ENCODE results near the gene DOCK4. TPM values are rescaled to one million over a fixed set of nuclear protein-coding genes. Genes with fewer than 3 reads are reported as not detected.

The DOCK4 gene
- total RNA-seq, 1 experiment from 2014 or later = 0.30 TPM

DNA sequence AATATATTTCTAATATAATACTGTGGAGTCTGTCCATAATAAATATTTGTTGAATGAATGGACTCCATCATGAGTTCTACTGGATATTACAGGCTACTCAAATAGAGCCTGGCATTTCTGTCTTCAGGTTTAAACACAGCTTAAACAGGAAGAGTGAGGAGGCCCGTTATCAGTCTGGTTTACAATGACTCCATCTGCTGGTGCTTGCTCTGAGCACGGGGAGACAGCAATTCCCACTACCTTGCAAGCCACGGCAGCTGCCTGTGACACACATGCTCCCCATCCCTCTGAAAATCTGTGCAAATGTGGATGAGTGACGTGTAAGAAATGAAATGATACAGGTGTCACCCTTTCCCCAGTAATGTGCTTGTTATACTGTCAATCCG is 350.4 kb downstream of the DOCK4 start:
- no peaks in the 10 kb centered on the region for H3K27me3 ChIP-seq
- no peak overlapping the region for H3K4me3 ChIP-seq
- no peaks in the 10 kb centered on the region for H3K9me3 ChIP-seq
- DNase-seq = no peak
- H3K36me3 ChIP-seq = no peaks in the 10 kb centered on the region

DNA sequence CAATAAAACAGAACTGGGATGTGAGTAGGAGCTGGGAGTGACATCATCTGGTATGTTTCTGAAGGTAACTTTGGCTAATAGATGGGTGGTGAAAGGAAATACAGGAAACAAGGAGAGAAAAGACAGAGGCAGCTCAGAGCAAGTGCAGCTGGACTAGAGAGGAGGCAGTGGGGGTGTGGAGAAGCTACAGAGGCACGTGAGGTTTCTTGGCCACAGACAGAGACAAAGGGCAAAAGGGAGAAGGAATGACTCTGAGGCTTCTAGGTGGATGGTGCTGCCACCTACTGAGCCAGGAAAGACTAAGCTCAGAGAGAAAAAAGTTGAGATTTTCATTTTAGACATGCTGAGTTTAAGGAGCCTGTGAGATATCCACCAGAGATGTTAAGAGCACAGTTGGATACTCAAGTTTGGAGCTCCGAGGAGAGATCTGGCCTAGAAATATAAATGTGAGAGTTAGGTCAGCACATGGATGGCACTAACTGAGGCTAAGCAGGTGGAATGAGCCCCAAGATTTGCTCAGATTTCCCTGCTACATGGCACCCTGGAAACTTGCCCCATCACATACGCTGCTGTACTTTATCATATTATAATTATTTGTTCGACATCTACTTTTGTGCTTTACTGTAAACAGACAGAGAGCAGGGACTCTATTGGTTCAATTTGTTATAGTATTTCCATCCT is 350.9 kb downstream of the DOCK4 start:
- Histone ChIP-seq H3K4me3 (no peak overlapping the region), H3K9me3 (no peaks in the 10 kb centered on the region; the same call in 1 of the 2 replicates), H3K27me3 (no peaks in the 10 kb centered on the region), H3K36me3 (no peaks in the 10 kb centered on the region)
- peak; percentile 49 for DNase-seq

DNA sequence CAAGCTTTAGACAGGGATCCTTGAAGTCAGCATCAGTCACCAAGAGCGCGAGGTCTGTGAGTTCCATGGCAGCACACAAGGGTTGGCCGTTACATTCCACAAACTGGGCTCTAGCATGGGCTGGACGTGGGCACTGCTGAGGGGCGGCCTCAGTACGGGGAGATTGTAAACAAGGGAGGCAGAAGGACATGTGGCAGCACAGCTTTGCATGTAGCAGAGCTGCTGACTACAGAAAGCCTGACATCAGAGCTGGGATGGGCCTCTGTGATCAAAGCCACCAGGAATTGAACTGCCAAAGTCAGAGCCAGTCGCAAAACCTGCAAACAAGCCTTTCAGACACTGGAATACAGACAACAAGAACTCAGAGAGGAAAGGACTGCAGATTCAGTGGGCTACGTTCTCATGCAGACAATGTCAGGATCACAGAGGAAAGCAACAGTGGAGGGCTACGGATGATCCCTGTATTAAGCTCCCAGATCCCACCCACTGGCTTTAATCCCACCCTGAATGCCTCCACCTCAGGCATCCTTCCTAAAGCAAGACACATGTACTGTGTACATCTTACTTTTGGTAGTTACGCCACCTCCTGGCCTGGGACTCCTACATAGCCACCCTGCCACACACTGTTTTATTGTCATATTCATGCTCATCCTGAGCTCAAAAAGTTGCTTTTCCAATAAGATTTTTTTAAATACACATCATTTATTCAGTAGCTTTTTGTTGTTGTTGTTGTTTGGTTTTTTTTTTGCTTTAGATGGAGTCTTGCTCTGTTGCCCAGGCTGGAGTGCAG is 352.8 kb downstream of the DOCK4 start:
- no peaks in the 10 kb centered on the region for H3K36me3 ChIP-seq
- H3K9me3 ChIP-seq = no peaks in the 10 kb centered on the region; the same call in none of the 2 replicates
- H3K4me3 ChIP-seq = no peak overlapping the region
- H3K27me3 ChIP-seq = no peaks in the 10 kb centered on the region
- no peak for DNase-seq

DNA sequence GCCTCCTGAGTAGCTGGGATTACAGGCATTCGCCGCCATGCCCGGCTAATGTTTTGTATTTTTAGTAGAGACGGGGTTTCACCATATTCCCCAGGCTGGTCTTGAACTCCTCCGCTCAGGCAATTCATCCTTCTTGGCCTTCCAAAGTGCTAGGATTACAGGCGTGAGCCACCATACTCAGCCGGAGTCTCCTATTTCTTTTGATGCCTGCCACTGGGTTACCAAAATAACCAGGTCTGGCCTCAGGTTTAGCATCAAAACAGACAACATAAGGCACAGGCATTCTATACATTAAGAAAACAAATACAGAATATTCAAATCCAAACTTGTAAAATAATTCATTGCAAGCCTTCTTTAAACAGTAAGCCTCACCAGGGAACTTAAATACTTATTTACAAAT is 354.1 kb downstream of the DOCK4 start:
- no peaks in the 10 kb centered on the region for H3K36me3 ChIP-seq
- no peaks in the 10 kb centered on the region; the same call in none of the 2 replicates for H3K9me3 ChIP-seq
- H3K4me3 ChIP-seq = no peak overlapping the region
- no peaks in the 10 kb centered on the region for H3K27me3 ChIP-seq
- no peak for DNase-seq

DNA sequence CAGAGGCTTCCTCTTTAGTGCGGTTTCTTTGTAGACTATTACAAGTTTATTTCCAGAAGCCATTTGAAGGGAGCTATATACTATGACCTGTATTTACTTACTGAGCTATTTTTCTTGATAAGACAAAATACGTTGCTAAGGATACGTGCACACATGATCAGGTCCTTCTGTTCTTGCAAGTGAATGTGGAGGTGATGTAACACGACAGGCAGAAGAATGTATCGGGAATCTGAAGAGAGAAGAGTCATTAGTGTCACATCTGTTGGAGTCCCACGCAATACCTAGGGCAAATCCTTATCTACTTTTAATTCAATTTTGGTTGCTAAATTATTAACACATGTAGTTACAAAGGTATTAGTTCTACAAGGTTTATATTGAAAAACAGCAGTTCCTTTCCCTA is 359.3 kb downstream of the DOCK4 start:
- Histone ChIP-seq H3K27me3 (no peaks in the 10 kb centered on the region), H3K36me3 (no peaks in the 10 kb centered on the region), H3K4me3 (no peak overlapping the region), H3K9me3 (no peaks in the 10 kb centered on the region; the same call in none of the 2 replicates)
- DNase-seq = no peak

DNA sequence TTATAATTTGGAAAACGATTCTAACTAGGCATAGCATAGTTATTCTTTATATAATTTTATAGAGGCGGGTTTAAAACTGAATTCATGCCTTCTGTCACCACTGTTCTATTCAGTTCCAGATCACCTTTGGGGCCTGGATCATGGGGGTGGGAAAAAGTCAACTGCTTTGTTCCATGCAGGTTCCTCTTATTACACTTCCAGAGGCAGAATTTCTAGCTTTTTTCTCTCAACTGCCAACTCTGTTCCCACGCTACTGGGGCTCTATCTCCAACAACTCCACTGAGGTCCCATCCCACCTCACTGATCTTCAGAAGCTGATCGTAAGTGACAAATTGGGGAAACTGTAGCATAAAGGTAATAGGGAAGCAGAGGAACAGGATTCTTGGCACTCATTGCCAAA is 360.3 kb downstream of the DOCK4 start:
- Histone ChIP-seq H3K27me3 (no peaks in the 10 kb centered on the region), H3K4me3 (no peak overlapping the region), H3K36me3 (no peaks in the 10 kb centered on the region), H3K9me3 (no peaks in the 10 kb centered on the region; the same call in none of the 2 replicates)
- DNase-seq = no peak

DNA sequence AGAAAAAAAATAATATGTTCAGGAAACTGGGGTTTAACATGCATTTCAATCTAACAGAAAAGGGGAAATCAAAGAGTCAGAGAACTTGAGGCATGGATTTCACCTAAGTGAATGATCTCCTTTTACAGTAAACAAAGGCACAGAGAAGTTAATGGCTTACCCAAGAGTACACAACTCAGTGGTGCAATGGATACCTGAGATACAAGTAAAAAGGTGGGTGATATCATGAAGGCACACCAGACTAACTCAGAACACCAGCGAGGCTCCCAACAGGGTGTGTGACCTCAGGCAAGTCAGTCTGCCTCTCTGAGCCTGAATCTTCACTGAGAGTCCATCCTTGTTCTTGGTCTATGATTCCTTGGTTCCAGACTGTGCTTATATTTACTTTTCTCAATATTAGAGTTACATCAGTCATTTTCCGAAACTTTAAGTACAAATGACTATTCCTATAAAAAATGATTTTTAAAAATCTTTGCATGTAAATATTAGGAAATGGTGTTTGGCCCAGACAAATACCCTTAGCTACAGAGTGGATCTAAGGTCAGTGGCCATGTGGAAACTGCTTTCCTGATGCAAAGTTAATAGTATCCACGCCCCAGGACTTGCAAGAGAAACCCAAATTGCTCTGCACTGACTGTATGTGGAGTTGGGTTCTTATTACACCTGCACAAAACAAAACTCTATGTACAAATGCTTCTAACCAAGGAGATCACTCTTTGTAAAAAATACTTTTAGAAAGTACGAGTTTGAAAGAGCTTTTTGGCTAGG is 361.1 kb downstream of the DOCK4 start:
- no peak for DNase-seq
- Histone ChIP-seq H3K36me3 (no peaks in the 10 kb centered on the region), H3K27me3 (no peaks in the 10 kb centered on the region), H3K9me3 (no peaks in the 10 kb centered on the region; the same call in 1 of the 2 replicates), H3K4me3 (no peak overlapping the region)

DNA sequence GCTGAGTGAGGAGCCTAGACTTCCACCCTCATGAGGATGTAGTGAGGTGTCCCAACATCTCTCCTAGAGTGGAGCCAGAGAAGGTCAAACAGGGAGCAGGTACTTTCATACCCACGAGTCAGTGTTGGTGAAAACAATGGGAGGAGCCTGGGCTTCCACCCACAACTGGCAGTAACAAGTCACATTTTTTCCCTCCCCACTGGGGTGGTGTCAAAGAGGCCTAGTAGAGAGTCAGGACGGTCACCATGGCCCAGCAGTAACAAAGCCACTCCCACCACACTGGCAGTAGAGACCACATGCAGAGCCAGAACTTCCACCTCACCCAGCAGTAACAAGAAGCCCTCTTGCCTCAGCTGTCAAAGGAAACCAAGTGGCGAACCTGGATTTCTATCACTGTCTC is 363.7 kb downstream of the DOCK4 start:
- DNase-seq = no peak
- Histone ChIP-seq H3K27me3 (no peaks in the 10 kb centered on the region), H3K36me3 (no peaks in the 10 kb centered on the region), H3K9me3 (no peaks in the 10 kb centered on the region), H3K4me3 (no peak overlapping the region)

DNA sequence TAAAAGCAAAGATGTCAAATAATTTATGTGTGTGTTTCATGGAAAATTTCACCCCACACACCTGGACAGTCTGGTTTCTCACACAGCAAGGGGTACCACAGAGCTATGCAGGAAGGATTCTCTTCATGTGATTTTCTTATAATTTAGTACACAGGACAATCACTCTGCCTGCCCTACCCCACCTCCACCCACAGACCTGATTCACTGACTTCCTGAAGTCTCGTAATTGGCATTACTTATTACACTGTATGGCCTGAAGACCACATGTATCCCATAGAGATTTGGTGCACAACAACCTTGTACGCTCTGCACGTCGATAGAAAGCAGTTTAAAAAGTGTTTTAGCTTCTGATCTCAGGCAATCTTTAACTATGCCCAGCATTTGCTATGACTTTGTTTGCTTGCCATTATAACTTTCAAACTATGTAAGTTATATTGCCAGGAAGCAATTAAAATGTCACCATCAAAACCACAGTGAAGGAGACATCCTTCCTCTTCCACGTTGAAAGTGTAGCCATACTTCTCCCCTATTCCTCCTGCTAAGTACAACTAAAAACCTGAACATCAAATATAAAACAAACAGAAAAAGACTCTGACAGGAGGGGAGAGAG is 364.5 kb downstream of the DOCK4 start:
- Histone ChIP-seq H3K4me3 (no peak overlapping the region), H3K36me3 (no peaks in the 10 kb centered on the region), H3K9me3 (no peaks in the 10 kb centered on the region), H3K27me3 (no peaks in the 10 kb centered on the region)
- DNase-seq = no peak

DNA sequence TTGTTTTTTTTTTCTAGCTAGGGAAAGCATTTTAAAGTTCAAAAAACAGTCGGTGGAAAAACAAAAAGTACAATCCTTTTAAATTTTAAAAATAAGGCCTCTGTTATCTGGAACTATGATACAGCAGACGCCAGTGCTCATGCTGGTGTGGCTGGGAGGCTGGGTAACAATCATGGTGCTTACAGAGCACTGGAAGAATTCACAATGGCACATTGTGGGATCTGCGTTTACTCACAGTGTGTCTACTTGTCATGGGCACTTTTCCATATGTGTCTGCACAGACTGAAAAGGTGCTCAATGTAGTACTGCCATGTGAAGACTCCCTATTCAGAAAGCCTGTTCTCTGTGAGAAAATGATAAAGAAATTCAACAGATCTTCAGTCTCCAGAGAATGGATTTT is 365.7 kb downstream of the DOCK4 start:
- no peaks in the 10 kb centered on the region for H3K27me3 ChIP-seq
- DNase-seq = no peak
- no peaks in the 10 kb centered on the region for H3K9me3 ChIP-seq
- H3K4me3 ChIP-seq = no peak overlapping the region
- H3K36me3 ChIP-seq = no peaks in the 10 kb centered on the region

DNA sequence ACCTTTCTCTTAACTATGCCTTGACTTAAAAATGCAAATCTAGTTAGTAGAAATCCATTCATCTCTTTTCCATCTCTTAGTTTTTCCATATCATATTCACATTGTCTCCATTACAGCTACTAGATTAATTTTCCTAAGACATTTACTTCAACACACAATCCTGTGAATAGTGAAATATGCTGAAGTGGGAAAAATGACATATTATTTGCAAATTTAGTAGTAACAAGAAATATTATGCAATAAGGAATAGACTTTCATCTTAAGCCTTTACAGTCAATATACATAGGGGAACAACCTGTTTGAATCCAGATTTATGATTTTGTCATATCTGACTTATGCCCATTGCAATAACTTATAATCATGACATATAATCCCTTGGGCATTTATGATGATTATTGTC is 366.9 kb downstream of the DOCK4 start:
- no peak for DNase-seq
- no peak overlapping the region for H3K4me3 ChIP-seq
- no peaks in the 10 kb centered on the region for H3K9me3 ChIP-seq
- no peaks in the 10 kb centered on the region for H3K36me3 ChIP-seq
- H3K27me3 ChIP-seq = no peaks in the 10 kb centered on the region

DNA sequence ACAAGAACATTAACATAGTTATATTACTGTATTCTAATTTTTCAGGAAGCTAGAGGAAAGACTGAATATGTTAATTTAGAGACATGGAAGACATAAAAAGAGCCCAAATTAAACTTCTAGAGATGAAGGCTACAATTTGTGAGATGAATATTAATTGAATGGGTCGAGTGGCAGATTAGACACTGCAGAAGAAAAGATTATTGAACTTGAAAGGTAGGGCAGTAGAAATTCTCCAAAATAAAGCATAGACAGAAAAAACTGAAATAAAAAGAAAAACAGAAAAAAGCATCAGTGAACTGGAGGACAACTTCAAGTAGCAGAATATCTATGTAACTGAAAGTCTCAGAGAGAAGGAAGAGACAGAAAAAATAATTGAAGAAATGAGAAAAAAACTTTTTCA is 369.6 kb downstream of the DOCK4 start:
- Histone ChIP-seq H3K27me3 (no peaks in the 10 kb centered on the region), H3K36me3 (no peaks in the 10 kb centered on the region), H3K4me3 (no peak overlapping the region), H3K9me3 (no peaks in the 10 kb centered on the region)
- no peak for DNase-seq

DNA sequence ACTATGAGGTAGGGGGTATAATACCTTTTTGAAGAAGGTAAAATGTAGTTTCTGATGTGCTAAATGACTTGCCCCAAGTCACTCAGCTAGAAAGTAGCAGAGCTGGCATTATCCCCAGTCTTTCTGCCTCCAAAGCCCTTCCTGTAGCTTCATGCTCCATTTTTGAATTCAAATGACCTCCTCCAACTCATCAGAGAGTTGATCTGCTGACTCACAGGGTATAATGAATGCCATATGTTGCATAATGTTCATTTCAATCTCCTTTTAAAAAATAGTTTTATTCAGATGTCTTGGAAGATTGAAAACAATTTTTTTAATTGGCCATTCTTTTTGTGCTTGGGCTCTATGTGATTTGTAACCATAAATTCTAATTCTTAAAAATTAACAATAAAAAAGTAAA is 371.1 kb downstream of the DOCK4 start:
- H3K27me3 ChIP-seq = no peaks in the 10 kb centered on the region
- no peaks in the 10 kb centered on the region for H3K9me3 ChIP-seq
- H3K4me3 ChIP-seq = no peak overlapping the region
- H3K36me3 ChIP-seq = no peaks in the 10 kb centered on the region
- DNase-seq = peak; percentile 53

DNA sequence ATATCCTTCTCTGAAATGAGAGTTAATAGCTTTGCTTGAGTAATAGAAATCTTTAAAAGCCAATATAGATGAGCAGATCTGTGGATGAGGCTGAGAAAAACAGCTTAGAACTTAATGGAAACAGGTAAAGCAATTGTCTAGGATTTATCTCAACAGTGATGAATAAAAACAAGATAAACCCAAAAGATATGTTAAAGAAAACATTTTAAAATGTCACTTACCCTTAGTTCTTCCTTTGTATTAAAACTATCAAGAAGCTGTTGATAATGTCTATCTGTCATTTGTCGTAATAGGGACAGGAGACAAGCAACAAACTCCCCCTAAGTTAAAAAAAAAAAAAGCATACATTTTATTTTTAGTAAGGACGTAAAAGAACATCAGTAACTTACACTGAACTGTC is 371.8 kb downstream of the DOCK4 start:
- H3K36me3 ChIP-seq = no peaks in the 10 kb centered on the region
- H3K9me3 ChIP-seq = no peaks in the 10 kb centered on the region
- H3K4me3 ChIP-seq = no peak overlapping the region
- no peak for DNase-seq
- H3K27me3 ChIP-seq = no peaks in the 10 kb centered on the region

DNA sequence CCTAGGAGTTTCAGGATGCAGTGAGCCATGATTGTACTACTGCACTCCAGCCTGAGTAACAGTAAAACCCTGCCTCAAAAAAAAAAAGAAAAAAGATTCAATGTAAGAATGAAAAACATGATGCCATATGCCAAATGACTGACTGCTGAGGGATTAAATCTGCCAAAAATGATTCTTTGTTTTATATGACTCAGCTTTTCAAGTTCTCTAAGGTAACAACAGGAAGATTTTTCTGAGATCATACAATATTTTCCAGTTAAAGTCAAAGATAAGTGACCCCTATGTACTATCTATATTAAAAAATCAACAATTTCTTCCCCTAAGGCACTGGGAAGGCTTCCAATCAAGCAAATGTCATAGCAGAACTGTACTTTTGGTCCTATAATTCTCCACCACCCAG is 372.7 kb downstream of the DOCK4 start:
- no peak for DNase-seq
- Histone ChIP-seq H3K9me3 (no peaks in the 10 kb centered on the region), H3K27me3 (no peaks in the 10 kb centered on the region), H3K36me3 (no peaks in the 10 kb centered on the region), H3K4me3 (no peak overlapping the region)

DNA sequence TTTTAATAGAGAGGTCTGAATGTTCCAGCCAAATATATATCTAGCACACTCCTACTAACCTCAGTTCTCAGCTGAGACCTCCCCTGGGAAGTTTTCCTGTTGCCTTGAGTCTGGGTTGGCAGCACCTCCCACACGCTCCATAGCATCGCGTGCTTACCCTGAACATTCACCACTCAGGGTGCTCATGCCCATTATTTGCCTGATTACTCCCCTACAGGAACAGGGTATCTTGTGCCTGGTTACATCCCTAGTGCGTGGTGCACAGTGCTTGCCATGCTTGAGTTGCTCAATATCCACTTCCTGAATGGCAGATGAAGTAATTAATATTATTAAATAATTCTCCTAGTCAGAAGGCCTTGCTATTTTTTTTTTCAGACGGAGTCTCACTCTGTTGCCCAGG is 374.0 kb downstream of the DOCK4 start:
- Histone ChIP-seq H3K36me3 (no peaks in the 10 kb centered on the region), H3K27me3 (no peaks in the 10 kb centered on the region), H3K9me3 (no peaks in the 10 kb centered on the region), H3K4me3 (no peak overlapping the region)
- no peak for DNase-seq

DNA sequence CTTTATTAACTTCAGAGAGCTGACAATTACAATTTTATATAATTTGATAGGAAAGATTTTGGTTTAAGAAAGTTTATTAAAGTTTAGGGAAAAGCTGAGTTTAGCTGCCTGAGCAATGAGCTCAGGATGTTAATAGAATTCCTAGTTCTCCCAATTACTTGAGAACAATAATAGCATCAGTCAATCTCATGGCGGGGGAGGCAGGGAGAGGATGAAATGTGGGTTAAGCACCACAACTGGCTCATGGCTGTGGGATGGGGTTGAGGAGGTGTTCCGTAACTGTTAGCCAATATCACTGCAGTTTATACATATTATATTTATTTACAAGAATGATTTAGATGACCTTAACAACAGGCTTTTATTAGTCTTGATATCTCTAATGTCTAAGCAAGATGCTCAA is 377.0 kb downstream of the DOCK4 start:
- Histone ChIP-seq H3K9me3 (no peaks in the 10 kb centered on the region), H3K4me3 (no peak overlapping the region), H3K36me3 (no peaks in the 10 kb centered on the region), H3K27me3 (no peaks in the 10 kb centered on the region)
- no peak for DNase-seq

All from MG63 (cell line).